Fibroblast of the conjunctiva (primary cell): ENCODE measurements around the gene ZNF385A.

ENCODE experiments used
- DNase-seq: peaks from one replicate; pipeline ENCODE4 v3.0.0-alpha.2; 2010; ENCODE audit warnings: low read depth

The ZNF385A gene

DNA sequence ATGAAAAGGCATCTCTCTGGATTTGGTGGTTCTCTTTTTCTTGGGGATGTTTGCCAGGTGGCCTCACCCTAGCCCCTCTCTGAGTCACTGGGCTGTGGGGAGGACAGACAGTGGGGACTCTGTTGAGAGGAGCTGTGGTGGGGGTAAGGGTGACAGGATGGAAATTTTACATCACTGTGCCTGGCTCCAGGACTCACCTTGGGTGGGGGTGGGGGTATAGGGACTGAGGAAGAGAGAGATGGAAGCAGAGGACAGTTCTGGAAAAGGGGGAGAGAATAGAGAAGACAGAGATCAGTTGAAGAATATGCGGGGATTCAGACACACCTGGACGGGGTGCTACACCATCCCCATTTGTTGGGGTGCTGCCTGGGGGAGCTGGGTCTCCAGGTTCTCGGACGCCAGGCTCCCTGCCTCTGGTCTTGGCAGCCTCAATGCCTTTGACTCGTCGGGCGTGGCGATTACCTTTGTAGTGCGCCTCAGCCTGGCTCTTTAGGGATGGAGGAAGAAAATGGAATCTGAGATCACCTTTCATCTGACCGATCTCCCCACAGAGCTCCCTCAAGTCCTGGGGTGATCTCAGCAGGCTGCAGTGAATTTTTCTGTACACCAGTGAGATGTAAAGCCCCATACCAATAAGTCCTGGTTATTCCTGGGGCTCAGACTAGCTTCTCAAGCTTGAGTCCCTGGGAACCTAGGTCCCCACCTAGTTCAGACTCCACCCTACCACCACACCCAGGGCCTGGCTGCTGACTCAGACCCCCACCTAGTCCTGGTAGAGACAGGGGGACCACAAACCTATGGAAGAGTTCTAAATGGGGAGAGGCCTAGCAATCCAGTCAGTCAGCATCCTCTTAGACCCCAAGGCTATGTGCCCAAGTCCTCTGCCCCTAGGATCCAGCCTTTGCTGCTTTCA, 10.6 kb downstream of the ZNF385A start:
- no peak for DNase-seq

DNA sequence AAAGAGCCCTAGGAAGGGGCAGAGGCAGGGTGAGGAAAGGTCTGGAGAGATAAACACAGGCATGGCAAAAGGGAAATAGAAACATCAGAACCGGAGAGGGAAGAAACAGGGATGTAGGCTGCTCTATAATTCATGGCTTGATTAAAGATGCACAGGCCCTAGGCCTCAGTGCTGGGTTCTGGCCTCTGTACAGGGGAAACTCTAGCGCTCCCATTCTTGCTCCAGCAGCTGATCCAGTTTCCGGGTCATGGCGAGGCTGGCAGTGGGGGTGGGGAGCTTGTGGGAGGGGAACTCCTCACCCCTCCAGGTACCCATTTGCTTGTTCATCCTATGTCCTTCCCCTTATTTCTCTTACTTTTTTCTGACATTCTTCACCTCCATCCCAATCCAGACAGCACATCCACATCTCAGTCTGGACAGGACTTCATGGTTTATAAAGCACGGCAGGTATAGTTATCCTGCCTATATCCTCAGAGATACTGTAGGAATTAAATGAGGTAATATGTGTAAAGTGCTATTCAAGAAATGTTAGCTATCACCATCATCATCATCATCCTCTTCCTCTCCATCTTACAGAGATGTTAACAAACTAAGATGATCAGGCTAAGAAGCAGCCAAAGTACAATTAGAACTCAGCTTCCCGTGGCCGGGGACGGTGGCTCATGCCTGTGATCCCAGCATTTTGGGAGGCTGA, 12.3 kb downstream of the ZNF385A start:
- no peak for DNase-seq

DNA sequence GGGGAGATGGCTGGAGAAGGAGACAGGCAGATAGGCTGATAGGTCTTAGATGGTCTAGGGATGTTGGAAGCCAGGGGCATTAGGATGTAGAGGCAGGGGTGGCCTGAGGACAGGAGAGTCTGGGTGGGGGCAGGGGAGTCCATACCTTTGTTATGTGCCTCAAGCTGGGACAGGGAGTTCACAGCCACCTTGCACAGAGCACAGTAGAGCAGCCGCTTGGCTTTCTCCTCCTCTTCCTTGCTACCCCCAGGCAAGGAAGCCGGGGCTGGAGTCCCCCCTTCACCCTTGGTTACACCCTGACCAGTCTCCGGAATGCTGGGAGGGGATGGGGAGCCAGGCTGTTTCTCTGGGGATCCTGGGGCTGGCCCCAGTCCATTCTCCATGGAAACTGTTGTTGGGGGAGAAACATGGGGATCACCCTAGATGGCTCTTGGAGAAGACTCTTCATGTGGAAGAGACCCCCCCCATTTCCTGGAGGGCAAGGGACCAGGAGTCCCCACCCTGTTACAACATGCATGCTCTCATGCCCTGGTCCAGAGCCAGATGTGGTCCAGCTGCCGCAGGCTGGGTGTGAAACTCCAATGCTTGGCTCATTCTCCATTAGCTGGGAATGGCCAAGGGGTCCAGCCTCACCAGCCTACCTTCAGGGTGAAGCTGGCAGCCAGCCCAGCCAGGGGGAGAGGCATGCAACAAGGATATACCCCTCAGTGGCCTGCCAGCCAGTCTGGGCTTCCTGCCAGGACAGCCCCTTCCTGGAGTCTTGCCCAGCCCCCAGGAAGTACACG, 13.0 kb downstream of the ZNF385A start:
- DNase-seq = peak; percentile 56

DNA sequence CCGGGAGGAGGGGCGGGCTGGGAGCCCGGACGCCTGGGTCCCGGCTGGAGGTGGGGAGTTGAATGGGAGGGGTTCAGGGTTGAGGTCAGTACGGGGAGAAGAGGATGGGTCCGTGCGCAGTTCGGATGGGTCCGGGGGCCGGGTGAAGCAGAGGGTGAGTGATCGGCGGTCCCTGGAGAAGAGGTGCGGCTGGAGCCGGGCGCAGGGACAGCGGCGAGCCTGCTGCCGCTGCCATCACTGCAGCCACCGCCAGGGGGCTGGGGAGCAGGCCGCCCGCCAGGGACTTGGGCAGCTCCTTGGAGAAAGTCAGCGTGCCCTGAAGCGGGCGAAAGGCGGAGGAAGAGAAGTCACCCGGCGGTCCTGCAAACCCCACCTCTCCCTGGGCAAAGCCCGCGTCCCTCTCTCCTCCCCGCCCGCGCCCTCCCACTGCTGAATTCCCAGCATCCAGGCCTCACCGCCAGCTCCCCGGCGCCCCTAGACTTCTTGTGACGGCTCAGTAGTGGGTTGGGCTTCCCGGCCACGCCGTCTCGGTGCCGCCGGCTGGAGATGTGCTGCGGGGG, 14.3 kb downstream of the ZNF385A start:
- DNase-seq = peak; percentile 72

DNA sequence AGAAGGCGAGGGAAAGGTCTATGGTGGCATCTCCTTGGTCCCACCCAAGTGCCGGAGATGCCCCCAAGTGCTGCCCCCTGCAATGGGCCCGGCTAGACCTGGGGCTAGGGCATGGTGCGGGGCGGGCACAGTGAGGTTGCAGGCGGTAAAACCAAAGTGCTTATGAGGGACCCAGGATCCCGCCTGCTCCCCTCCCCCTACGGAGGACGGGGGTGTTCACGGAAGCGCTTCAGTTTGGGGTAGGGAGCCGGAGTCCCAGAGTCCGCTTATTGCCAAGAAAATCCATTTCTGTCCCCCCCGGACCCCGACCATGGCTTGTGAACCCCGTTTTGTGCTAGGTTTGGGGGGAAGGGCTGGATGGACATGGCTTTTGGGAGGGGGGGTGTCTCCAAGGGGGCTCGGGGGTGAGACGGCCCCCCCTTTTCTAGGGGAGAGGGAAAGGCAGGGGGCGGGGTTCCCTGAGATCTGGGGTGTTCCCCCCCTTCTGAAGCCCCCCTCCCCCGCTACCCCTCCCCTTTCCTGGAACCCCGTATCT, 14.9 kb downstream of the ZNF385A start:
- DNase-seq = no peak

DNA sequence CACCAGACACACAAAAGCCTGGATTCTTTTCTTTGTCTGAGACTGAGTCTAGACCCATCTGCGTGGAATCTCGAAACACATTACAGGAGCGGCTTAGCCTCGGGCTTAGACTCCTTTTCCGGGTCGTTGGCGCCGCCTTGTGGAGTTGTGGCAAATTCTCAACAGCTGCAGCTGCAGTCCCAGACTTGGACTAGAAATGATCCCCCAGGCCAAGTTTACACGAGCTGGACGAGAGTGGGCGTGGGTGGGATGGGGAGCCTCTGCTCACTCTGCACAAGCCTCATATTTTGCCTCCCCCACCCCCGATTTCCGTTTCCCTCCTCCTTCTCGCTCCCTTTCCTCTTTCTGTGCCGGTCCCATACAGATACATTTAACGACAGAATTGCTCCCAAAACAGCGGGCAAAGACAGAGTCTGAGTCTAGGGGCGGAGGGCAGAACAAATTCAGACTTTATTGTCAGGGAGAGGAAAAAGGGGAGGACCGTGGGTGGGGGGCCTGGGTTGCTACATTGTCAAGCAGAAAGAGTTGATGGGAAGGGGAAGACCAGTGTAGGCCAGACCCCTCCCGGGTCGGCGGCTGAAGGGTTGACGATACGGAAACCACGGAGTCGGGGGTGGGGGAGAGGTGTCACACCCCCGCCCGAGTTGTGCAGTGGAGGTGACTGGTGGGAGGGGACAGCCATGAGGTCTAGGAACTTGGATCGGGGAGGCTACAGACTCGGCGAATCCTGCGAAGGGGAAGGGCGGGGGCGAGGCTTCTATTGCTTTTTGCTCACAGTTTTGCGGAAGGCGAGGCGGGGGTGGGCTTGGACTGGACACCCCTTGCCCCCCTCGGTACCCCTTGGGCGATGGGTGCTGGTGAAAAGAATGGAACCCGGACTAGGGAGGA, 15.6 kb downstream of the ZNF385A start:
- DNase-seq = peak; percentile 86

DNA sequence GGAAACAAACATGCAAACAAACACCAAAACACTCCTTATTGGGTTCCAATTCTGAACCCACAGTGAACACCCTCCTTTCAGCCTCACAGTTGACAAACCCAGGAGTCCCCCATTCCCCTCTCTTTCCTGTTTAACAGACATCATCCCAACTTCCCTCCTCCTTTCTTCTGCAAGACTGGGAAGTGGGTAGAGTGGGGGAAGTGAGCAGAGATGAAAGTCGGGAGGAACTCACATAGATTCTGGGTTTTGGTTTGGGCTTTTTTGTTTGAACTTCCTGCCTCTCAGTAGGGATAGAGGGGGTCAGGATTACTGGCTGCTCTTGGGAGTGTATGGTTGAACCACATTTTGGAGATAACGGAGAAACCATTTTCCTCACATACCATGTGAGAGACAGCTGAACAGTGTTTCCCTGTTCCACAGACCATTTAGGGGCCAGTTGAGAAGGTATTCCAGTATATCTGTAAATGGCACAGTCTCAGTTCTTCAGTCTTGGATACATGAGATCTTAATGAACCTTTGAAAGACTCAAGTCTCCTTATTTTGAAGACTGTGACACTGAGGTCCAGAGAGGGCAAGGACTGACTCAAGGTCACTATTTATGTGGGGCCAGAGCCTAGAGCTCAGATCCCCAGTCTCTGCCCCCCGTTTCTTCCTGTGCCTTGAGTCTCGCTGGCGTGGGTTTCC, 16.4 kb downstream of the ZNF385A start:
- DNase-seq = no peak

DNA sequence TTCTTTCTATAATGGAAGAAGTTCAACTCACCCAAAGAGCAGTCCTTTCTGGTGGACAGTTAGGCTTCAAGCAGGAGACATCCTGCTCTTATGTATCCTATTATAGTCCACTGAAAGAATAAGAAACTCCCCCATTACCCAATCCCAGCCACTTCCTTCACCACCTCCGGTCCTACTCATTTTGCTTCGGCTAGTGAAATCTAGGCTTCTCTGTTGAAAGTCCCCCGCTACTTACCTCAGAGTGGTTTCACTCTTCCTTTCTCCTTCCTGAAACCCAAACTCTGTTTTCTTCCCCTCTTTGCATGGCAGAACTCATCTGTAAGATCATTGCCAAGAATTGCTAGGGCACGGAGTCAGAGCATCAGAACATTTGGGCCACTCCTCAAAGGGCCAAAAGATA, 20.1 kb downstream of the ZNF385A start, which contains the start of gene GPR84:
GPR84 (minus strand) TSS at position 74 of the 400 bp plus-strand sequence. CDS start 635 bp downstream, outside the sequence.
- DNase-seq = no peak

DNA sequence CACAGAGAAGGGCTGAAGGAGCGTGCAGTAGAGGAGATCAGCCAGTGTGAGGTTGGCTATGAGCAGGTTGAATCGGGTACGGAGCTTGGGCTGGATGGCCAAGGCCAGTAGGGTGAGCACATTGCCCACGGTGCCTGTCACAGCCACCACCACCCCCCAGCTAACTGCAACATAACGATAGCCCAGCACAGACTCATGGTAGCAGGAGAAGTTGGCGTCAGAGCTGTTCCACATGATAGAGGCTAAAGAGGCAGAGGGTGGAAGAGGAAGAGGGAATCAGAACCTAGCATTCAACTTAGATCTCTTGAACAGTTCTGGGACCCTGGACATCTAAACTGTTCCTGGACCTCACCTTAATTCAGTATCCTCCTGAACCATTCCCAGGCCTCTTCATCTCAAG, 20.9 kb downstream of the ZNF385A start:
- no peak for DNase-seq

DNA sequence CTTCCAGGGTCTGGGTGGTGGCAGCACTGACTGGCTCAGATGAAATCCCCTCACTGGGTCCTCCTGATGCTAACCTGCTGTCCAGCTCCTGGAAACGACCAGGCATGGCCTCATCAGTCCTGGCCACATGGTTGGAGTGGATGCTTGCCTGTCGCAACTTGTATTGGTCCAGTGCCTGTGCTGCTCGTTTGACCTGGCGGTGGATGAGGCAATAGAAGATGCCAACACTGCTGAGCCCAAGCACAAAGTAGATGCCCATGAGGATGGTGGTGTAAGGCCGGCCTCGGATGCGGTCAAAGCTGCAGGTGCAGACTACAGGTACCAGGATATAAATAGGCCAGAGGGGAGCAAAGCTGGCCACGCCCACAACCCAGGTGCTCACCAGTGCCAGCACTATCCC, 21.5 kb downstream of the ZNF385A start:
- DNase-seq = no peak

DNA sequence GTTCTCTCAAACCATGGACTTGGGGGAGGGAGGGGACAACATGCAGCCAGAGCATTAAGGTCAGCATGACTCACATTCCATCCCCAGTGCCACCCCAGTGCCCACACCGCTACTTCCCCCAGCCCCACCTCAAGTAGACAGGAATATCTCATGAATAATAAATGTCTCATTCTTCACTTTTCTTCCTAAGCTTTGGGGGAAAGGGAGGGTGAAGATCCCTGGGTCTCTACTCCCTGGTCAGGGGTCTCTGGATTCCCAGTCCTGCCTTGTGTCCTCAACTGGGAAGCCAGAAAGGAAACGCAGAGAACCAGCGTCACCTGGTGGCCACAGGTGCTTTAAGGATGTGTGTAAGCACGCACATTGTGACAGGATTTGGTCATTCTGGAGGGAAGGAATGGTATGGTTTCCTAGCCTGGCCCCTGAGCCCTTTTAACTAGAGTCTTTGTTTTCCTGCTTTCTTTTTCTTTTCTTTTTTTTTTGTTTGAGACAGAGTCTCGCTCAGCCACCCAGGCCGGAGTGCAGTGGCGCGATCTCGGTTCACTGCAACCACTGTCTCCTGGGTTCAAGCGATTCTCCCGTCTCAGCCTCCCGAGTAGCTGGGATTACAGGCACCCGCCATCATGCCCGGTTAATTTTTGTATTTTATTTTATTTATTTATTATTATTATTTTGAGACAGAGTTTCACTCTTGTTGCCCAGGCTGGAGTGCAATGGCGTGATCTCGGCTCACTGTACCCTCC, 23.6 kb downstream of the ZNF385A start:
- peak; percentile 68 for DNase-seq

DNA sequence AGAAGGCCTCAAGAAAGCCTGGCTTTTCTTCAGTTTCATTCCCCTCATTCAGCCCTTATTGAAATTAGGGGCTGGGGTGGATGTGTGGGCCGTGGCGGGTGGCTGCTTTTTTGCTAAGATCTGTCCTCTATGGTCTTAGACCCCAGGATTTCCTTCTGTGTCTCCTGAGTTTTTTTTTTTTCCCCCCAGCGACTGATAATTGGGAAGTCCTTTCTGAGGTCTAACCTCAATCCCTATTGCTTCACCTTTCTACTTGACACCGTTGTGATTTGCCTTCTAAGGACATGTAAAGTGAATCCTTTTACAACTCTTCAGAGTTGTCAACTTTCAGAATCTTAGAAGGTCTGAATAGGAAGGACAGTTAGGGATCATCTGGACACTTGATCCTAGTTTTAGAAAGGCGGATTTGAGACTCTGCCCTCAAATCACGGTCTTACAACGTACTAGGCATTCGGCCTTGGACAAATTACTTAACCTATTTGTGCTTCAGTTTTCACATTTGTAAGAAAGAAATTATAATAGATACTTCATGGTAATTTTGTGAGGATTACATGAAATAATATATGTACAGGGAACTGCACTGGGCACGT, 24.7 kb downstream of the ZNF385A start:
- no peak for DNase-seq

DNA sequence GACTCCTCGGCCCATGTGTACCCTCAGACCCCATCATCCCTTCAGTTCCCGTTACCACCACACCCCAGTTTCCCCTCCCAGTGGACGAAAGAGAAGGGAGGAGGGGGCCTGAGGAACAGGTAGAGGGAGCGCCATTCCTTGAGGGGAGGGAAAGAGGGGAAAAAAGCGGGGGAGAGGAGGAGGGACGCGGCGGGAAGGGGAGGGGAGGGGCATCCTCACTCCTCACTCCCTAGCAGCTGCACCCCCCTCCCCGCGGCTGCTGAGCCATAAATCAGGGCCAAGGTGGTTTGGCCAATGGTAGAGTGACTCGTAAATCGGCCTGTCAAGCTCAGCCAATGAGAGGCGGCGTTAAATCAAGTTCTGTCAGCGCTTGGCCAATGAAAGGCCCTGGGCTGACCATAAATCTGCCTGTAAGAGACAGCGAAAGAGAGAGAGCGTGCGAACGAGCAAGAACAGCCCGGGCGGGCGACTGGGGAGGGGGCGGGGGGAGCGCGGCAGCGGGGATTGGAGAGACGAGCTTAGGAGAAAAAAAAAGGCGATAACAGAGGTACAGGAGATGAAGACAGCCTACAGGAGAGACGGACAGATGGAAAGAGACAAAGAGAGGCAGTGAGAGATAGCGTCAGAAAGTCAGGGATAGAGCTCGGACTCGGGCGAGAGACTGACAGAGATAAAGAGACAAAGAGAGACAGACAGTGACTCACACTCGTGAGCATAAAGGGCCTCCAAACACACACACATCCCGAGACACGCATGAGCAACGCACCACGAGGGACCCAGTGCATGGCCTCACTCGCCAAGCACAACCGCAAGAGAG, 25.4 kb downstream of the ZNF385A start:
- peak; percentile 99 for DNase-seq

DNA sequence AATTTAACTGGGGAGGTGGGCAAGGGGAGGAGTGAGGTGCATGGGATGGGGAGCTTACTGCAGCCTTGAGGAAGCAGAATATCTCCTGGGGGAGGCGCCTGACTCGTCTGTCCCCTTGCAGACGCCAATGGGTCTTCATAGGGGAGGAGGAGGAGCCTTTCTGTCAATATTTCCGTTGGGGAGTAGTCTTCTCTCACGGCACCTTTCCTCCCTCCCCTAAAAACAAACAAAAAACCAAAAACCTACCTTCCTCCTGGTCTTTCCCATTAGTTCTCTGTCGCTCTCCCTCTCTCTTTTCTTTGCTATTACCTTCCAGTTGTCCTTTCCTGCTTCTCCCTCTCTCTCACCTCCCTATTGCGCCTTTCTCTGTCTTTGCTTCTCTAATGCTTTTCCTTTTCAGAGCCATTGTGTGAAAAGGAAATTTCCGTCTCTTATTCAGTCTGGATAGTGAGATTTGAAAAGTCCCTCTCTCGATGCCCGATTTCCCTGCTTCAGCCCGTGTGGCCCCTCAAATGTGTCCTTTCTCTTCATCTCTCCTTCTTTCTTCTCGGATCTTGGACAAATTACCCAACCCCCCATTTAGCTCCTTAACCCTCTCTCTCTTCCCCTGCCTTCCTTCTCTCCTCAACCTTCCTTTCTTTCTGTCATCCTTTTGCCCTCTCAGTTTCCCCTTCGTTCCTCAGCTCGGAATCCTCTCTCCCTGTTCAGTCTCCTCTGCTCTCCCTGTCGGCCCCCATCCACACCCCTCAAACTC, 26.2 kb downstream of the ZNF385A start:
- DNase-seq = no peak

DNA sequence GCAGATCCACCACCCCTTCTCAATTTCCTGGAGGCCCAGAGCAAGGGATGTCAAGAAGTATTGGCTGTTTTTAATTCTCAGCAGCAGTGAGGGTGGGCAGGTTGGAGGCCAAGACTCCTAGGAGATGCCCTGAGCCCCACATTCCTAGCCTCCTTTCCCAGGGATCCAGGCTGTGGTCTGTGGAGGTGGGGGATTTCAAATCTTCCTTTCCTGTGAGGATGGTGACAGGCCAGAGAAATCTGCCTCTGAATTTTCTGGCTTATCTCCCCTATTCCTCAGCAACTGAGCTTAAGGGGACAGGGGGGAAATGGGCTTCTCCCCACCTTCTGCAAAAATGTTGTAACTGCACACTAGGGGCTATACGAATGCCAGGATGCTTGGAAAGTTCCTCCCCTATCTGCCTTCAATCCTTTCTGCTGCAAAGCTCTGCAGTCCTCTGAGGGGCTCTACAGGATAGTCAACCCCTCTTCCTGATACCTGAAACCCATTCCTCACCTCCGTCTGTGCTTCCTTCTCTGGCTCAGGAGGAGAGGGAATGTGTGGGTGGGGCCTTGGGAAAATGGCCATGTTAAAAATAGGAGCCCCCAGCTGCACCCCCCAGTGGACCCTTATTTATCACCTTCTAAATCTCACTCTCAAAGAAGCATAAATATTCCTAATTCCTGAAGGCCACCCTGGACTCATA, 26.9 kb downstream of the ZNF385A start:
- DNase-seq = no peak

DNA sequence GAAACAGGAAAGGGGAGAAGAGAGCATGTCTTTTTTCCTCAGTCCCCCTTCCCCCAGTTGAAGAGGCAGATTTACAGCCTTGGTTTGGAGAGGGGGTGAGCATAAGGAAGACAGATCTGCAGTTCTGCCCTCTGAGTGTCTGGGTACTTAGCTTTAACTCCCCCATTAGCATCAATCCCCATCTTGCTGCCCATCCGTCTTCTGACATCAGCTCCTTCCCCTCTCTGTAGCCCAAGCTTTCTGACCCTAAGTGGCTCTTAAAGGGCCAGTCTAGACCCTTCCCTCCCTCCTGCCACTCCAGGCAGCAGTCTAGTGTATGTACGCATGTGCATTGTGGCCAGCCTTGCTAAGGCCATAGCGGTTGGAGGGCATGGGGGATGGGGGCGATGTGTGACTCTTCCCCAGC, 27.6 kb downstream of the ZNF385A start:
- DNase-seq = no peak

DNA sequence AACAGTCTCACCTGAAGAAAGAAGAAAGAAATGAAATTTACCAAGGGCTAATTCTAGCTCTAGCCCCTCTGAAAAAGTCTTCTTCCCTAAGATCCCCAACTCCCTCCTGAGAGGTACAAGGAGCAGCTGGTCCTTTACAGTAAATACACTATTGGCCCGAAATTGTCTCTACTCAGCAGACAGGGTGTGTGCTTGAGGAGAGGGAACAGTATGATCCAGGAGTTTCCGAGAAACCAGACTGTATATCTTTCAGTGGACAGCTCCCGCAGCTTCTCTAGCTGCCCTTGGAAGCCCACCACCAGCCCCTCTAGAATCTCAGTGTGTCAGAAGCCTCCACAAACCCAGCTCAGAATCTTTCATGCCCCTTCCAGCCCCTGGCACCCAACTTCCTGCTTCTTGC, 28.3 kb downstream of the ZNF385A start:
- no peak for DNase-seq
